HEK293 (cell line): ENCODE measurements around the gene RTP5.
"Not testable (repeated sequence)": the region's sequence is repeated elsewhere in the genome, so short reads cannot be mapped to it uniquely, and the experiment has no call there.

ENCODE experiments used
- KLF9 ChIP-seq: fragments of 450-650 bp; formaldehyde crosslinking; IDR thresholded peaks from 2 replicates; pipeline ENCODE4 v1.5.1; 2016; ENCODE audit warnings: missing biosample characterization, missing genetic modification characterization, low read depth
- SP7 ChIP-seq: fragments of 450-650 bp; formaldehyde crosslinking; IDR thresholded peaks from 2 replicates; pipeline ENCODE4 v1.5.1; 2016; ENCODE audit warnings: missing biosample characterization, missing genetic modification characterization
- ZNF449 ChIP-seq: fragments of 450-650 bp; formaldehyde crosslinking; IDR thresholded peaks from 2 replicates; pipeline ENCODE4 v1.5.1; 2017; ENCODE audit warnings: missing biosample characterization, mild to moderate bottlenecking, missing genetic modification characterization, moderate library complexity
- ZNF510 ChIP-seq: fragments of 450-650 bp; formaldehyde crosslinking; IDR thresholded peaks from 2 replicates; pipeline ENCODE4 v1.5.1; 2018; ENCODE audit warnings: mild to moderate bottlenecking, missing genetic modification characterization, missing biosample characterization; ENCODE audit not compliant: insufficient replicate concordance
- ZNF658 ChIP-seq: fragments of 450-650 bp; formaldehyde crosslinking; IDR thresholded peaks from 2 replicates; pipeline ENCODE4; 2016; ENCODE audit warnings: missing biosample characterization, missing genetic modification characterization
- ZNF707 ChIP-seq: fragments of 450-650 bp; formaldehyde crosslinking; IDR thresholded peaks from 2 replicates; pipeline ENCODE4 v1.5.1; 2016; ENCODE audit warnings: missing biosample characterization, missing genetic modification characterization
- TF ChIP-seq, protein P1 (sequence below): fragments of 450-650 bp; formaldehyde crosslinking; IDR thresholded peaks from 2 replicates; pipeline ENCODE4 v1.5.1; 2016; ENCODE audit warnings: missing biosample characterization, missing genetic modification characterization

GRCh38 chr2:241921631-241922030 lies 52.1 kb downstream of the RTP5 start:
- TF ChIP-seq, protein P1, sequence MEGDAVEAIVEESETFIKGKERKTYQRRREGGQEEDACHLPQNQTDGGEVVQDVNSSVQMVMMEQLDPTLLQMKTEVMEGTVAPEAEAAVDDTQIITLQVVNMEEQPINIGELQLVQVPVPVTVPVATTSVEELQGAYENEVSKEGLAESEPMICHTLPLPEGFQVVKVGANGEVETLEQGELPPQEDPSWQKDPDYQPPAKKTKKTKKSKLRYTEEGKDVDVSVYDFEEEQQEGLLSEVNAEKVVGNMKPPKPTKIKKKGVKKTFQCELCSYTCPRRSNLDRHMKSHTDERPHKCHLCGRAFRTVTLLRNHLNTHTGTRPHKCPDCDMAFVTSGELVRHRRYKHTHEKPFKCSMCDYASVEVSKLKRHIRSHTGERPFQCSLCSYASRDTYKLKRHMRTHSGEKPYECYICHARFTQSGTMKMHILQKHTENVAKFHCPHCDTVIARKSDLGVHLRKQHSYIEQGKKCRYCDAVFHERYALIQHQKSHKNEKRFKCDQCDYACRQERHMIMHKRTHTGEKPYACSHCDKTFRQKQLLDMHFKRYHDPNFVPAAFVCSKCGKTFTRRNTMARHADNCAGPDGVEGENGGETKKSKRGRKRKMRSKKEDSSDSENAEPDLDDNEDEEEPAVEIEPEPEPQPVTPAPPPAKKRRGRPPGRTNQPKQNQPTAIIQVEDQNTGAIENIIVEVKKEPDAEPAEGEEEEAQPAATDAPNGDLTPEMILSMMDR (tag by site-specific recombination): not testable (repeated sequence)
- TF ChIP-seq SP7 (tag by site-specific recombination); ZNF449 (tag by site-specific recombination); ZNF707 (tag by site-specific recombination); KLF9 (tag by site-specific recombination); ZNF658; ZNF510 (tag by site-specific recombination): not testable (repeated sequence)
